GM18505 (cell line): ENCODE results near the gene NYAP2.

Experiments used
- ATAC-seq: cut with Tn5 transposase; IDR thresholded peaks from one replicate; pipeline ENCODE4 v1.9.1; 2021; ENCODE audit not compliant: unreplicated experiment
- POLR2A ChIP-seq: IDR thresholded peaks from 4 replicates; pipeline ENCODE4 v1.6.1; 2011; ENCODE audit warnings: borderline replicate concordance; ENCODE audit not compliant: insufficient read depth, insufficient read length; ENCODE audit errors: extremely low read depth

Gene NYAP2

GRCh38 chr2:225573603-225574002 lies 174.1 kb downstream of the NYAP2 start:
- TF ChIP-seq POLR2A, result no peak
- ATAC-seq, result peak; percentile 69

- no peak for TF ChIP-seq POLR2A
- ATAC-seq, result no peak
Measured at GRCh38 chr2:225574582-225575138, 175.2 kb downstream of the NYAP2 start.

GRCh38 chr2:225581135-225581534 lies 181.6 kb downstream of the NYAP2 start:
- no peak for ATAC-seq
- TF ChIP-seq POLR2A, result no peak

- no peak for ATAC-seq
Measured at GRCh38 chr2:225581906-225582305, 182.4 kb downstream of the NYAP2 start.

GRCh38 chr2:225582355-225583116 lies 183.0 kb downstream of the NYAP2 start:
- no peak for TF ChIP-seq POLR2A
- ATAC-seq, result no peak

More at GRCh38 chr2:225581906-225582305, 182.4 kb downstream of the NYAP2 start:
- no peak for TF ChIP-seq POLR2A

GRCh38 chr2:225584796-225585195 lies 185.3 kb downstream of the NYAP2 start:
- ATAC-seq, result no peak
- no peak for TF ChIP-seq POLR2A

- no peak for ATAC-seq
- TF ChIP-seq POLR2A, result no peak
Measured at GRCh38 chr2:225590932-225591331, 191.4 kb downstream of the NYAP2 start.

- ATAC-seq, result no peak
- TF ChIP-seq POLR2A, result no peak
Measured at GRCh38 chr2:225597911-225598310, 198.4 kb downstream of the NYAP2 start.

- TF ChIP-seq POLR2A, result no peak
- ATAC-seq, result no peak
Measured at GRCh38 chr2:225598426-225598825, 198.9 kb downstream of the NYAP2 start.

- no peak for ATAC-seq
- TF ChIP-seq POLR2A, result no peak
Measured at GRCh38 chr2:225598897-225599296, 199.4 kb downstream of the NYAP2 start.

GRCh38 chr2:225599856-225600255 lies 200.3 kb downstream of the NYAP2 start:
- TF ChIP-seq POLR2A, result no peak
- no peak for ATAC-seq

GRCh38 chr2:225600444-225600843 lies 200.9 kb downstream of the NYAP2 start:
- TF ChIP-seq POLR2A, result no peak
- no peak for ATAC-seq

GRCh38 chr2:225600865-225601264 lies 201.4 kb downstream of the NYAP2 start:
- ATAC-seq, result no peak
- no peak for TF ChIP-seq POLR2A

GRCh38 chr2:225602205-225602604 lies 202.7 kb downstream of the NYAP2 start:
- no peak for ATAC-seq
- TF ChIP-seq POLR2A, result no peak

- ATAC-seq, result no peak
- TF ChIP-seq POLR2A, result no peak
Measured at GRCh38 chr2:225608136-225608535, 208.6 kb downstream of the NYAP2 start.

- ATAC-seq, result no peak
Measured at GRCh38 chr2:225612636-225613035, 213.1 kb downstream of the NYAP2 start.

More at GRCh38 chr2:225612636-225613035, 213.1 kb downstream of the NYAP2 start:
- no peak for TF ChIP-seq POLR2A
